ENCODE results near the gene THRB.

Gene THRB

GRCh38 chr3:24215502-24215901 is 279.1 kb downstream of the THRB start:
- no peak for DNase-seq

GRCh38 chr3:24211381-24211780 is 283.3 kb downstream of the THRB start:
- DNase-seq, result no peak

GRCh38 chr3:24202071-24202470 is 292.6 kb downstream of the THRB start:
- no peak for DNase-seq

GRCh38 chr3:24201301-24201700 is 293.3 kb downstream of the THRB start:
- DNase-seq, result no peak

GRCh38 chr3:24199775-24200247 is 294.8 kb downstream of the THRB start:
- no peak for DNase-seq

- no peak for DNase-seq
Measured at GRCh38 chr3:24199300-24199699, 295.4 kb downstream of the THRB start.

GRCh38 chr3:24198728-24199127 is 295.9 kb downstream of the THRB start:
- no peak for DNase-seq

- no peak for DNase-seq
Measured at GRCh38 chr3:24197809-24198208, 296.8 kb downstream of the THRB start.

GRCh38 chr3:24196526-24196925 is 298.1 kb downstream of the THRB start:
- no peak for DNase-seq

- no peak for DNase-seq
Measured at GRCh38 chr3:24195504-24196230, 299.0 kb downstream of the THRB start.

GRCh38 chr3:24192469-24193056 is 302.1 kb downstream of the THRB start:
- DNase-seq, result no peak

GRCh38 chr3:24191801-24192403 is 302.7 kb downstream of the THRB start:
- no peak for DNase-seq

- DNase-seq, result no peak
Measured at GRCh38 chr3:24190256-24190655, 304.4 kb downstream of the THRB start.

GRCh38 chr3:24185738-24186384 is 308.8 kb downstream of the THRB start:
- no peak for DNase-seq

GRCh38 chr3:24184528-24185176 is 310.0 kb downstream of the THRB start:
- DNase-seq, result no peak

- DNase-seq, result no peak
Measured at GRCh38 chr3:24182756-24183155, 311.9 kb downstream of the THRB start.

GRCh38 chr3:24181256-24181655 is 313.4 kb downstream of the THRB start:
- no peak for DNase-seq

- no peak for DNase-seq
Measured at GRCh38 chr3:24180616-24181015, 314.0 kb downstream of the THRB start.

GRCh38 chr3:24177201-24177600 is 317.4 kb downstream of the THRB start:
- no peak for DNase-seq

GRCh38 chr3:24174614-24175013 is 320.0 kb downstream of the THRB start:
- DNase-seq, result no peak

GRCh38 chr3:24168977-24169376 is 325.7 kb downstream of the THRB start:
- no peak for DNase-seq

- no peak for DNase-seq
Measured at GRCh38 chr3:24167429-24167828, 327.2 kb downstream of the THRB start.

- DNase-seq, result no peak
Measured at GRCh38 chr3:24166515-24166914, 328.1 kb downstream of the THRB start.

Measured in stimulated activated CD4-positive, alpha-beta T cell treated with anti-CD3 and anti-CD28 coated beads, Interleukin-12 subunit alpha, Interleukin-12 subunit beta, amount 100 ng/mL, for 4 hours (primary cell).